Spinal cord (tissue), 10 donors: Measurements from ENCODE around the gene ACO2. TPM values are rescaled to one million over a fixed set of nuclear protein-coding genes. Genes with fewer than 3 reads are reported as not detected.

Experiments
- DNase-seq, 6 donors: peaks; one replicate each; pipeline versions ENCODE4 v3.0.0 to v3.0.0-alpha.2; 2013 to 2015; ENCODE audit warnings: low spot score in 6 of 6, low read depth in 4 of 6
- H3K27ac ChIP-seq: one replicate; pipeline ENCODE4 v1.5.1; 2013; ENCODE audit warnings: low read depth, low read length, control low read depth
- H3K27me3 ChIP-seq: one replicate; pipeline ENCODE4 v1.6.1; 2013; ENCODE audit warnings: low read length; ENCODE audit not compliant: control insufficient read depth, insufficient read depth
- H3K36me3 ChIP-seq: one replicate; pipeline ENCODE4 v1.6.1; 2013; ENCODE audit warnings: low read length; ENCODE audit not compliant: control insufficient read depth, insufficient read depth
- H3K4me1 ChIP-seq: one replicate; pipeline ENCODE4 v1.6.1; 2013; ENCODE audit warnings: low read length; ENCODE audit not compliant: control insufficient read depth, insufficient read depth
- H3K4me3 ChIP-seq: one replicate; pipeline ENCODE4 v1.5.1; 2013; ENCODE audit warnings: low read depth, low read length, control low read depth
- H3K9me3 ChIP-seq: one replicate; pipeline ENCODE4 v1.6.1; 2013; ENCODE audit warnings: low read length; ENCODE audit not compliant: control insufficient read depth, insufficient read depth
- WGBS: methylation state at CpG from one replicate; pipeline ENCODE4 v1.1.5; 2013; ENCODE audit warnings: missing lambda C conversion rate; ENCODE audit not compliant: insufficient coverage; 5-methylcytosine and 5-hydroxymethylcytosine counted together
- polyA plus RNA-seq, 2 donors: library from polyadenylated mRNA; unstranded; fragments of 120-200 nt; gene quantifications; one replicate each; pipeline ENCODE4 v1.2.1, GENCODE V29; 2013; ENCODE audit not compliant: insufficient read length in 2 of 2
- total RNA-seq, 2 donors: library from RNA; depleted of rRNA in 1 of 2; stranded (reverse); fragments of 120-200 nt in 1 of 2; fragments of >200 nt in 1 of 2; gene quantifications; one replicate each; pipeline versions ENCODE4 v1.2.3 to v1.2.4, GENCODE V29; 2013 to 2014
- donor health status: healthy.

The ACO2 gene
- total and polyA plus RNA-seq, 4 donors = 101 to 183 (median 147) TPM

DNA sequence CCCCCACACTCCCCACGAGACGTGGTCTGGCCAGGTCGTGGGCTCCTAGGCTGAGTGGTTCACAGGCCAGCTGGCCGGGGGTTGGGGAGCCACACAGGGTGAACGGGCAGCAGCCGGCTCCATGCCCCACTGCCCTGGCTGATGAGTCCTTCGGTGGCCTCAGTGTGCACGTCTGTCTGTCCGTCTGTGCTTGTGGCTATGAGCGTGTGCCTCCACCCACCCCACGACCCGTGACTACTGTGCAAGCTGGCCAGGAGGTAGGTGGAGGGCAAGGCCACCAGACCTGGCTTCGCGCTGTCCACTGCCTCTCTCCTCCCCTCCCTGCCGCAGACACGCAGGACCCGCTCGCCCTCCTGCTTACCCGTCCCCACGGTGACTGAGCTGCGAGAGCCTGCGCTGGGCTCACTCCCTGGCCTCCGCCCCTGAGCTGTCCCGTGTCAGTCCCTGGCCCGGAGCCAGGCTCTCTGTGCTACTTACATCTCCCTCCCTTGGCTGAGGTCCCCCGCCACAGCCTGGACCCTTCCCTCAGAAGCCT lies 106.0 kb downstream of the ACO2 start:
- no peak overlapping the region for H3K4me3 ChIP-seq
- no peaks in the 10 kb centered on the region for H3K9me3 ChIP-seq
- H3K27me3 ChIP-seq = no peaks in the 10 kb centered on the region
- peaks cover 80% of the 10 kb centered on the region for H3K36me3 ChIP-seq
- WGBS = 54% methylated on average over 23 of the region's 26 CpGs
- peaks cover 11% of the 10 kb centered on the region for H3K4me1 ChIP-seq
- peak in 1 of 6 donors; percentile 48 for DNase-seq
- H3K27ac ChIP-seq = no peak overlapping the region

DNA sequence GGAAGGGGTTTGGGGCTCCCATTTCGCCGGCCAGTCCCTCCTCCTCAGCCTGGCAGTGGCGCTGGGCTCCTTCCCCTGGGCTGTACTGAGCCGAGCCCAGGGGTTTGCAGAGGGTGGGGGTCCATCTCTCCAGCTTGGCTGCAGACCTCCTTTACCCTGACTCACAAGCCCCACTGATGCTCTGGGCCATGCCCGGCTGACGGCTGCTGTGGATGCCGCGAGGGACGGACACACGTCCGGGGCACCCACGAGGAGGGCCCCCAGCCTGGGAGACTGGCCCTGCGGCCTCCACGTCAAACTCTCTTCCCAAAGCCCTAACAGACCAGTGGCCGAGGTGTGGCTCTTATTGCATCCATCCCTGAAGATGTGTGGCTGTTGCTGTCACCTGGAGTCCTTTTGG lies 106.6 kb downstream of the ACO2 start:
- peaks cover 86% of the 10 kb centered on the region for H3K36me3 ChIP-seq
- DNase-seq = no peak
- no peak overlapping the region for H3K4me3 ChIP-seq
- H3K4me1 ChIP-seq = peaks cover 8% of the 10 kb centered on the region
- 87% methylated on average over 14 of the region's 15 CpGs for WGBS
- no peak overlapping the region for H3K27ac ChIP-seq
- H3K9me3 ChIP-seq = no peaks in the 10 kb centered on the region
- no peaks in the 10 kb centered on the region for H3K27me3 ChIP-seq

DNA sequence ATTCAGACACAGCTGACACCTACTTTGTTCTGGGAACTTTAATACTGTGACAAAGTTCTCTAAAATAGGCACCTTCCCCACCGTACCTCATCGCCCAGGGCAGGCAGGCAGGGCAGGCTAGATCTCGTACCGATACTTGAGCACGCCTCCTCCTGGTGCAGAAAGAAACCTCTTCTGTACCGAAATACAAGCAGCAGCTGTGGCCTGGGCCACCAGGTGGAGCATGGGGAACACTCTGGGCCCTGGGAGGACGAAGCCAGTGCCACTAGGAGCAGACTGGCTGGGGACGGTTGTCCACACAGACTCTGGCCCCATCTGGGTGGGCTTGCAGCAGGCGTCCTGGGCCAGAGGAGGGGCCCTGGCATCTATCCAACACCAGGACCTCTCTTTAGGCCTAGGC lies 108.0 kb downstream of the ACO2 start:
- peaks cover 8% of the 10 kb centered on the region for H3K4me1 ChIP-seq
- 53% methylated on average over 9 of the region's 9 CpGs for WGBS
- no peaks in the 10 kb centered on the region for H3K27me3 ChIP-seq
- H3K36me3 ChIP-seq = peaks cover 92% of the 10 kb centered on the region
- no peak overlapping the region for H3K27ac ChIP-seq
- no peak overlapping the region for H3K4me3 ChIP-seq
- no peaks in the 10 kb centered on the region for H3K9me3 ChIP-seq
- DNase-seq = peak in 1 of 6 donors; percentile 58

DNA sequence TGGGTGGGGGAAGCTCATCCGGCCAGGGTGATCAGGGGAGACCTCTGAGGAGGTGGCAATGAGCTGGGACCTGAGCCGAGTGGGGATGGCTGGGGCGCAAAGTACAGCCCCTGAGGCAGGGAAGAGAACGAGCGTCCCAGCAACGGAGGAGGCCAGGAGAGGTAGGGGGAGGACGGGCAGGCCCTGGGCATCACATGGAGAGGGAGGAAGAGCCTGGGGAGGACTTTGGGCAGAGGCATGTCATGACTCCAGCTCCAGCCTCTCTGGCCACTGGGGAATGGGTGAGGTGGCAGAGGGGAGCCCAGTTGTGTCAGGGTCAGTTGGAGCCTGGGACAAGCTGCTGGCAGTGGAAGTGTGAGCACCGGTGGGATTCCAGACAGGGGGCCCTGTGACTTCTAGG lies 109.2 kb downstream of the ACO2 start:
- H3K4me1 ChIP-seq = peaks cover 12% of the 10 kb centered on the region
- no peak overlapping the region for H3K4me3 ChIP-seq
- WGBS = 95% methylated on average over 8 of the region's 8 CpGs
- no peaks in the 10 kb centered on the region for H3K9me3 ChIP-seq
- no peak overlapping the region for H3K27ac ChIP-seq
- DNase-seq = no peak
- peaks cover 94% of the 10 kb centered on the region for H3K36me3 ChIP-seq
- no peaks in the 10 kb centered on the region for H3K27me3 ChIP-seq

Other genes with a start within 250 kb of the ACO2 start
- 10 to 100 TPM; 23.2 to 38.2 TPM for gene CHADL, start 228.2 kb upstream of the ACO2 start, total RNA-seq
- 10 to 100 TPM; 36.7 to 48.2 TPM for gene CHADL, start 228.2 kb upstream of the ACO2 start, polyA plus RNA-seq
- gene RANGAP1, start 182.9 kb upstream of the ACO2 start, total RNA-seq = 10 to 100 TPM; 29.9 to 35.2 TPM
- 100 to 1,000 TPM in 1 of 2 donors, 10 to 100 TPM in 1; 90.6 to 106 TPM for gene RANGAP1, start 182.9 kb upstream of the ACO2 start, polyA plus RNA-seq
- 10 to 100 TPM; 41.6 to 60.3 TPM for gene ZC3H7B, start 167.6 kb upstream of the ACO2 start, total RNA-seq
- gene ZC3H7B, start 167.6 kb upstream of the ACO2 start, polyA plus RNA-seq = 100 to 1,000 TPM; 104 to 108 TPM
- 10 to 100 TPM; 11.9 to 18.0 TPM for gene TEF, start 87.2 kb upstream of the ACO2 start, total RNA-seq
- gene TEF, start 87.2 kb upstream of the ACO2 start, polyA plus RNA-seq = 10 to 100 TPM; 12.8 to 13.1 TPM
- 10 to 100 TPM; 17.1 to 34.0 TPM for gene TOB2, start 22.3 kb upstream of the ACO2 start, total RNA-seq
- gene TOB2, start 22.3 kb upstream of the ACO2 start, polyA plus RNA-seq = 10 to 100 TPM; 43.7 to 45.5 TPM
- 10 to 100 TPM; 30.0 to 48.8 TPM for gene PHF5A, start 425 bp upstream of the ACO2 start, total RNA-seq
- gene PHF5A, start 425 bp upstream of the ACO2 start, polyA plus RNA-seq = 10 to 100 TPM; 43.0 to 46.3 TPM
- 10 to 100 TPM; 17.9 to 33.2 TPM for gene POLR3H, start 75.4 kb downstream of the ACO2 start, total RNA-seq
- 10 to 100 TPM; 82.6 to 91.5 TPM for gene POLR3H, start 75.4 kb downstream of the ACO2 start, polyA plus RNA-seq
- 1 to 10 TPM; 8.0 to 9.0 TPM for gene CSDC2, start 91.9 kb downstream of the ACO2 start, total RNA-seq
- gene CSDC2, start 91.9 kb downstream of the ACO2 start, polyA plus RNA-seq = 10 to 100 TPM; 45.6 to 49.7 TPM
- gene PMM1, start 120.7 kb downstream of the ACO2 start, total RNA-seq = 10 to 100 TPM; 18.5 to 18.9 TPM
- gene PMM1, start 120.7 kb downstream of the ACO2 start, polyA plus RNA-seq = 10 to 100 TPM; 65.6 to 67.3 TPM
- gene DESI1, start 151.9 kb downstream of the ACO2 start, total RNA-seq = 10 to 100 TPM; 28.4 TPM
- 10 to 100 TPM; 64.1 TPM for gene DESI1, start 151.9 kb downstream of the ACO2 start, polyA plus RNA-seq
- 100 to 1,000 TPM; 213 to 239 TPM for gene XRCC6, start 152.2 kb downstream of the ACO2 start, total RNA-seq
- 100 to 1,000 TPM; 219 to 221 TPM for gene XRCC6, start 152.2 kb downstream of the ACO2 start, polyA plus RNA-seq
- 100 to 1,000 TPM in 1 of 2 donors, 10 to 100 TPM in 1; 89.4 to 123 TPM for gene SNU13, start 219.8 kb downstream of the ACO2 start, total RNA-seq
- gene SNU13, start 219.8 kb downstream of the ACO2 start, polyA plus RNA-seq = 100 to 1,000 TPM; 233 to 245 TPM
- gene MEI1, start 230.4 kb downstream of the ACO2 start, total RNA-seq = 1 to 10 TPM; 1.5 to 1.6 TPM
- 1 to 10 TPM; 2.5 to 3.6 TPM for gene MEI1, start 230.4 kb downstream of the ACO2 start, polyA plus RNA-seq